Measurements from ENCODE around the gene MATK.

Gene MATK

GRCh38 chr19:3737487-3738205, 48.5 kb downstream of the MATK start:
- H3K27ac ChIP-seq, result no peak overlapping the region
- TF ChIP-seq, protein P1, sequence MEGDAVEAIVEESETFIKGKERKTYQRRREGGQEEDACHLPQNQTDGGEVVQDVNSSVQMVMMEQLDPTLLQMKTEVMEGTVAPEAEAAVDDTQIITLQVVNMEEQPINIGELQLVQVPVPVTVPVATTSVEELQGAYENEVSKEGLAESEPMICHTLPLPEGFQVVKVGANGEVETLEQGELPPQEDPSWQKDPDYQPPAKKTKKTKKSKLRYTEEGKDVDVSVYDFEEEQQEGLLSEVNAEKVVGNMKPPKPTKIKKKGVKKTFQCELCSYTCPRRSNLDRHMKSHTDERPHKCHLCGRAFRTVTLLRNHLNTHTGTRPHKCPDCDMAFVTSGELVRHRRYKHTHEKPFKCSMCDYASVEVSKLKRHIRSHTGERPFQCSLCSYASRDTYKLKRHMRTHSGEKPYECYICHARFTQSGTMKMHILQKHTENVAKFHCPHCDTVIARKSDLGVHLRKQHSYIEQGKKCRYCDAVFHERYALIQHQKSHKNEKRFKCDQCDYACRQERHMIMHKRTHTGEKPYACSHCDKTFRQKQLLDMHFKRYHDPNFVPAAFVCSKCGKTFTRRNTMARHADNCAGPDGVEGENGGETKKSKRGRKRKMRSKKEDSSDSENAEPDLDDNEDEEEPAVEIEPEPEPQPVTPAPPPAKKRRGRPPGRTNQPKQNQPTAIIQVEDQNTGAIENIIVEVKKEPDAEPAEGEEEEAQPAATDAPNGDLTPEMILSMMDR (conservative IDR thresholded peaks at IDR 0.05), result no peak

GRCh38 chr19:3736106-3736724, 50.0 kb downstream of the MATK start:
- no peak overlapping the region for H3K27ac ChIP-seq
- TF ChIP-seq, protein P1 (conservative IDR thresholded peaks at IDR 0.05), result no peak

DNA sequence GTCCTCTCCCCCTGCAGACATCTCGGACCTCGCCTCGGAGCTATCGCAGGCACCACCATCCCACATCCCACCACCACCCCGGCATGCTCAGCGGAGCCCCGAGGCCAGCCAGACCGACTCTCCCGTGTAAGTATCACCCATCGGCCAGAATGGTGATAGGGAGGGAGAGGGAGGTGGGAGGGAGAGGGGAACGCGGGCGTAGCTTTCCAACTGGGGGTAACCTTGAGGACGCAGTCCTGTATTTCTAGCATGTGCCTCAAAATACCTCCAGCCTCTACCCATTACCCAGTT, 51.9 kb downstream of the MATK start:
- no peak overlapping the region for H3K27ac ChIP-seq
- TF ChIP-seq, protein P1 (conservative IDR thresholded peaks at IDR 0.05), result no peak

DNA sequence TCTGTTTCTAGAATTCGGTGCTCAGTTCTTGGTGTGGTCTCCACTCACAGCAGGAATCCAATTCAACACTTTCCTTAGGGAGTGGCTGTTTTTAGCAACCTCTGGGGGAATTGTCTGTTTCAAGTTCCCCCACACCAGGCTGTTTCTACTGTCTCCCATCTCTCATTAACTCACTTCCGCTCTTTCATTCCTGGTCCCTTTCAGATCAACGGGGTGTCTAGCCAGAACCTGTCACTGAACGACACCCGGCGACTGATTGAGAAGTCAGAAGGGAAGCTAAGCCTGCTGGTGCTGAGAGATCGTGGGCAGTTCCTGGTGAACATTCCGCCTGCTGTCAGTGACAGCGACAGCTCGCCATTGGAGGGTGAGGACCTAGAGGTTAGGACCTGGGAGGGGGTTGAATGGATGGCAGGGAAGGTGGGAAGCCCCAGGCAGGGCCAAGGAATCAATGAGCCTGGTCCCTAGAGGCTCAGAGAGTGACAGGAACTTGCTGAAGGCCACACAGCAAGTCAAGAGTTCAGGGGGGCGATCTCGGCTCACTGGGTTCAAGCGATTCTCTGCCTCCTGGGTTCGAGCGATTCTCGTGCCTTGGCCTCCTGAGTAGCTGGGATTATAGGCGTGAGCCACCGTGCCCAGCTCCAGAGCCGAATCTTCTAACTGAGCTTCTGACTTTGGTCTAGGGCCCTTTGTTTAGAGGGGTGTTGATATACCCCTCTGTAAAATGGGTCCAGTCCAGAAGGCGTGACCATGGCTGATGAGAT, 52.5 kb downstream of the MATK start:
- no peak overlapping the region for H3K27ac ChIP-seq
- TF ChIP-seq, protein P1 (conservative IDR thresholded peaks at IDR 0.05), result no peak

GRCh38 chr19:3732108-3732507, 54.1 kb downstream of the MATK start:
- TF ChIP-seq, protein P1 (conservative IDR thresholded peaks at IDR 0.05), result no peak

DNA sequence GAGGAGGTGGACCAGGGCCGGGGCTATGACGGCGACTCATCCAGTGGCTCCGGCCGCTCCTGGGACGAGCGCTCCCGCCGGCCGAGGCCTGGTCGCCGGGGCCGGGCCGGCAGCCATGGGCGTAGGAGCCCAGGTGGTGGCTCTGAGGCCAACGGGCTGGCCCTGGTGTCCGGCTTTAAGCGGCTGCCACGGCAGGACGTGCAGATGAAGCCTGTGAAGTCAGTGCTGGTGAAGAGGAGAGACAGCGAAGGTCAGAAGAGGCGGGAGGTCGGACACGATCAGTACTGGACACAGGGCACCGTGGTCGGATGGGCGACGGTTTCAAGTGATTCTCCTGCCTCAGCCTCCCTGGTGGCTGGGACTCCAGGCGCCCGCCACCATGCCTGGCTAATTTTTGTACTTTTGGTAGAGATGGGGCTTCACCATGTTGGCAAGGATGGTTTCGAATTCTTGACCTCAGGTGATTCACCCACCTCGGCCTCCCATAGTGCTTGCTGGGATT, 55.7 kb downstream of the MATK start:
- TF ChIP-seq, protein P1 (conservative IDR thresholded peaks at IDR 0.05), result no peak

More at GRCh38 chr19:3732108-3732507, 54.1 kb downstream of the MATK start:
- no peak overlapping the region for H3K27ac ChIP-seq

More for the DNA sequence above, 55.7 kb downstream of the MATK start:
- no peak overlapping the region for H3K27ac ChIP-seq

All from VCaP (cell line).